PFSK-1 (cell line): Measurements from ENCODE around the gene PAX8.

Experiments used
- FOXP2 ChIP-seq: optimal IDR thresholded peaks from 2 replicates; pipeline ENCODE3; 2011; ENCODE audit warnings: borderline replicate concordance, control low read depth, inconsistent platforms; ENCODE audit not compliant: insufficient read depth; ENCODE audit errors: extremely low read length, extremely low read depth
- POLR2AphosphoS5 ChIP-seq: IDR thresholded peaks from 2 replicates; pipeline ENCODE4 v1.6.1; 2012; ENCODE audit warnings: low read depth, mild to moderate bottlenecking, control low read depth, low read length, moderate library complexity
- REST ChIP-seq, 2 experiments: IDR thresholded peaks; 2 replicates each; pipeline versions ENCODE4 v1.6.1 to v1.8.0; 2011 to 2012; ENCODE audit warnings: low read depth in 2 of 2, low read length in 2 of 2, control low read depth in 1 of 2, inconsistent platforms in 1 of 2, mild to moderate bottlenecking in 1 of 2, moderate library complexity in 1 of 2; ENCODE audit not compliant: insufficient read depth in 1 of 2
- SIN3A ChIP-seq: IDR thresholded peaks from 2 replicates; pipeline ENCODE4 v1.6.1; 2012; ENCODE audit warnings: mild to moderate bottlenecking, low read length, moderate library complexity, borderline replicate concordance; ENCODE audit not compliant: insufficient read depth
- TAF1 ChIP-seq: IDR thresholded peaks from 2 replicates; pipeline ENCODE4 v1.6.1; 2012; ENCODE audit warnings: low read length, control low read depth, borderline replicate concordance; ENCODE audit not compliant: insufficient read depth

PAX8 gene

DNA sequence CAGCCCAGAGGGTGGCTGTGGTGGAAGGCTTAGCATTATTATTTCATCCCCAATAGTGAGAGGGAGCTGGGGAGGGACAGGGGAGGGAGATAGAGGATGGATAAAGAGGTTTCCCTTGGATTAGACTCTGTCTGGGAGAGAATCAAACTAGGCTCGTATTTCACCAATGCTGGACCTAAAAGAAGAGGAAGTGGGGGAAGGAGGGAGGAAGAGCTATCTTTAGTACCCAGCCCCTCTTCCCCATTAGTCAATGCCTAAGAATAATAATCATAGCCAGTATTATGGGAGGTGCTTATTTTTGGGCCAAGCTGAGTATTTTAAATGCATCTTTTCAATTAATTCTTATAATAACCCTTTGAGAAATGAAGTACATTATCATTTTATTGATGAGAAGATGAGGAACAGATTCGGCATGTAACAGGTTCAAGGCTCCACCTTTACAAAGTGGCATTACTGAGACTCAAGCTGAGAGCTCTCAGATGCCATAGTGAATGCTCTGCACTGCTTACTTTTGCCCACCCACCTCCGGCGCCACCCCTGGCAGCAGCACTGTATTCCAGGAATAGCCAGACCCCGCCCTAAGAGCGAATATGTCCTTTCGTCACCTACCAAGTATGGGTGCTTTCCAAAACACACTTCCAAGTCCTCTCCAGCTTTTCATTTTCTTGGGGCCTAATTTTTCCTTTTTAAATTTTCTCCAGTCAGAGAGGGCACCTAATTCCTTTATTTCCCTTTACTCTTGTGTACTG, 21.0 kb downstream of the PAX8 start:
- TF ChIP-seq SIN3A (no peak), TAF1 (no peak), POLR2AphosphoS5 (no peak), REST (IDR thresholded peaks at IDR 0.05; ENCODE audit: insufficient read depth in 1 of 2, low read depth in 2 of 2, low read length in 2 of 2) (no peak), FOXP2 (no peak)

DNA sequence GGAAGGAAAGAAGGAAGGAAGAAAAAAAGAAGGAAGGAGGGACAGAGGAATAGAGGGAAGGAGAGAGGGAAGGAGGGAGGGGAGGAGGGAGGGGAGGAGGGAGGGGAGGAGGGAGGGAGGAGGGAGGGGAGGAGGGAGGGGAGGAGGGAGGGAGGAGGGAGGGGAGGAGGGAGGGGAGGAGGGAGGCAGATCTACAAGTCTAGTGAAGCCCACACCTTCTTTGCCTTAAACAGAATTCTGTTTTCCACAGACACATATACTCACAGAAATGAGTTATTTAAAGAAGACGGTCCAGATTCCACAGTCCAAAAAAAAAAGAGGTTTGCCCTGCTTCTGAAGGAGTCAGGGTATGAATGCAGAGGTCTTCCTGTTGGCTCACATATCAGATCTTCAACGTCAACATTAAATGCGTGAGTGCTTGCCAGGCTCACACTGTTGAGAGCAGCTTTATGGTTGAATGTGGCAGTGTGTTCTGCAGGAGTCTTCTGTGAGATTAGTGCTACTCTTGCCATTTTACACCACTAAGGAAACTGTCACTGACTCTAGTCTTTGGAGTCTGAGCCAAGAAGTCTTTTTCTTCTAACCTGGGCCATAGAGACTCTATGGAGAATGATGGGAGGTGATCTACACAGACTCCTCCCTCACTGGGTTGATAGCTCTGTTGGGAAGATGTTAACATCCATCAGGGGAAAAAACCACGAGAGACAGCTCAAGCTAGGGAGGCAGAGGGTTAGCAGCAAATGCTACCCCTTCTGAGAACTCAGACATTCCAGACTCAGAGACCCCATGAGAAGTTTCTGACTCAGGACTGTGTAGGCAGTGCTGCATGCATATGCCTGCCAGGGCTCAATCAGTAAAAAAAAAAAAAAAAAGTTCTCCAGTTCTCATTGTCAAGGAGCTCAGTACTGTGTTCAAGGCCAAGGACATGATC, 23.3 kb downstream of the PAX8 start:
- TF ChIP-seq REST (IDR thresholded peaks at IDR 0.05; ENCODE audit: insufficient read depth in 1 of 2, low read depth in 2 of 2, low read length in 2 of 2) = no peak
- no peak for TF ChIP-seq SIN3A
- TF ChIP-seq POLR2AphosphoS5 = no peak
- no peak for TF ChIP-seq FOXP2
- TF ChIP-seq TAF1 = no peak

GRCh38 chr2:113253453-113253852, 25.3 kb downstream of the PAX8 start:
- TF ChIP-seq POLR2AphosphoS5 (no peak), TAF1 (no peak), REST (IDR thresholded peaks at IDR 0.05; ENCODE audit: insufficient read depth in 1 of 2, low read depth in 2 of 2, low read length in 2 of 2) (no peak), SIN3A (no peak), FOXP2 (no peak)

GRCh38 chr2:113252047-113252590, 26.6 kb downstream of the PAX8 start:
- no peak for TF ChIP-seq POLR2AphosphoS5
- TF ChIP-seq TAF1 = no peak

DNA sequence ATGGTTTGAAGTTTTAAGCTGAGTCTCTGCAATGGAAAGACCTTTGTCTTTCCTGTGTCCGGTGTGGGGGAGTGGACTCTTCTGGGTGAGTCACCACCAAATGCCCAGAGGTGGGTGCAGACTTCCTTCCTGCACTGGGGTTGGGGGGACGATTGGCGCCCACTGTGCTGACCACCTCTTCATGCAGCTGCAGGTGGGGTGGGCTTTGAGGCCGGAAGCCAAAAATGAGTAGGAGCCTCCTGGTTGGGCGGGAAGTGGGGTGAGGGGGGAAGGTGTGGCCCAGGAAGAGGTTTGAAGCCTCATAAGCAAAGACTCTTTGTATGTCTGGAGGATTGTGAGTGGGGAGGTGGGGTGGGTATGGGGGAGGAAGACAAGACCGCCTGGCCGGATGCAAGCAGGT, 27.6 kb downstream of the PAX8 start:
- TF ChIP-seq FOXP2 (no peak), REST (IDR thresholded peaks at IDR 0.05; ENCODE audit: insufficient read depth in 1 of 2, low read depth in 2 of 2, low read length in 2 of 2) (no peak), TAF1 (no peak), POLR2AphosphoS5 (no peak), SIN3A (no peak)
